GM19025 (cell line): ENCODE data around the gene HSP90AB1.

Source experiments
- ATAC-seq: cut with Tn5 transposase; IDR thresholded peaks from one replicate; pipeline ENCODE4 v1.9.1; 2021; ENCODE audit warnings: mild to moderate bottlenecking, low read depth, moderate library complexity; ENCODE audit not compliant: unreplicated experiment

HSP90AB1 gene

GRCh38 chr6:44253307-44254101 lies 6.6 kb downstream of the HSP90AB1 start:
- no peak for ATAC-seq

GRCh38 chr6:44254191-44255104 lies 7.5 kb downstream of the HSP90AB1 start:
- ATAC-seq: no peak

GRCh38 chr6:44255105-44255808 lies 8.4 kb downstream of the HSP90AB1 start:
- no peak for ATAC-seq

- no peak for ATAC-seq
Observed at GRCh38 chr6:44255871-44256774, 9.2 kb downstream of the HSP90AB1 start.

GRCh38 chr6:44256775-44257024 lies 9.8 kb downstream of the HSP90AB1 start:
- no peak for ATAC-seq

- peak; percentile 55 for ATAC-seq
Observed at GRCh38 chr6:44257025-44257752, 10.3 kb downstream of the HSP90AB1 start, which contains the start of gene SLC35B2. Gene SLC35B2 (minus strand): TSS chr6:44257528. CDS start chr6:44257410, 118 bp downstream.

GRCh38 chr6:44257753-44258324 lies 10.9 kb downstream of the HSP90AB1 start:
- ATAC-seq: peak; percentile 4

GRCh38 chr6:44258325-44258863 lies 11.5 kb downstream of the HSP90AB1 start:
- ATAC-seq: no peak

- no peak for ATAC-seq
Observed at GRCh38 chr6:44258921-44259320, 12.0 kb downstream of the HSP90AB1 start.

GRCh38 chr6:44260011-44260410 lies 13.1 kb downstream of the HSP90AB1 start:
- ATAC-seq: no peak

- no peak for ATAC-seq
Observed at GRCh38 chr6:44260451-44261297, 13.8 kb downstream of the HSP90AB1 start.

GRCh38 chr6:44261581-44261980 lies 14.7 kb downstream of the HSP90AB1 start:
- no peak for ATAC-seq

- no peak for ATAC-seq
Observed at GRCh38 chr6:44262467-44263353, 15.8 kb downstream of the HSP90AB1 start.

GRCh38 chr6:44263354-44264100 lies 16.6 kb downstream of the HSP90AB1 start:
- ATAC-seq: no peak

GRCh38 chr6:44264154-44265006 lies 17.5 kb downstream of the HSP90AB1 start:
- peak; percentile 28 for ATAC-seq
